NCI-H187 (cell line): ENCODE results near the gene POLR2J.
"Not testable (repeated sequence)": the region's sequence is repeated elsewhere in the genome, so short reads cannot be mapped to it uniquely, and the experiment has no call there.

ENCODE experiments used
- DNase-seq, 2 experiments: peaks; one replicate each; lab custom pipeline; 2025; lab: John Stamatoyannopoulos, UW

The POLR2J gene

GRCh38 chr7:102478314-102479208 lies at the start of gene POLR2J:
POLR2J (minus strand) TSS chr7:102478922; CDS start chr7:102478860, 62 bp downstream.
- DNase-seq: not testable (repeated sequence)

- not testable (repeated sequence) for DNase-seq
Observed at GRCh38 chr7:102527822-102528793, 49.4 kb upstream of the POLR2J start.

- DNase-seq: not testable (repeated sequence)
Observed at GRCh38 chr7:102527182-102527581, 48.5 kb upstream of the POLR2J start.

- DNase-seq: not testable (repeated sequence)
Observed at GRCh38 chr7:102524803-102525202, 46.1 kb upstream of the POLR2J start.

- DNase-seq: not testable (repeated sequence)
Observed at GRCh38 chr7:102520797-102521196, 42.1 kb upstream of the POLR2J start.

- DNase-seq: not testable (repeated sequence)
Observed at GRCh38 chr7:102517550-102518147, 38.9 kb upstream of the POLR2J start, which contains the start of gene RASA4B. RASA4B (minus strand) TSS chr7:102517777; CDS start chr7:102517710, 67 bp downstream.

- DNase-seq: not testable (repeated sequence)
Observed at GRCh38 chr7:102516951-102517350, 38.2 kb upstream of the POLR2J start.

- not testable (repeated sequence) for DNase-seq
Observed at GRCh38 chr7:102515889-102516288, 37.2 kb upstream of the POLR2J start.

GRCh38 chr7:102514881-102515721 lies 36.4 kb upstream of the POLR2J start:
- not testable (repeated sequence) for DNase-seq

GRCh38 chr7:102512642-102513221 lies 34.0 kb upstream of the POLR2J start:
- not testable (repeated sequence) for DNase-seq

GRCh38 chr7:102511860-102512522 lies 33.3 kb upstream of the POLR2J start:
- DNase-seq: not testable (repeated sequence)

- DNase-seq: not testable (repeated sequence)
Observed at GRCh38 chr7:102510575-102510974, 31.9 kb upstream of the POLR2J start.

GRCh38 chr7:102507410-102508088 lies 28.8 kb upstream of the POLR2J start:
- not testable (repeated sequence) for DNase-seq

GRCh38 chr7:102505298-102506185 lies 26.8 kb upstream of the POLR2J start:
- DNase-seq: not testable (repeated sequence)

- not testable (repeated sequence) for DNase-seq
Observed at GRCh38 chr7:102503141-102503540, 24.4 kb upstream of the POLR2J start.

GRCh38 chr7:102498321-102498720 lies 19.6 kb upstream of the POLR2J start:
- DNase-seq: not testable (repeated sequence)

- DNase-seq: not testable (repeated sequence)
Observed at GRCh38 chr7:102497308-102497707, 18.6 kb upstream of the POLR2J start.

GRCh38 chr7:102496861-102497260 lies 18.1 kb upstream of the POLR2J start:
- DNase-seq: not testable (repeated sequence)
